Measurements from ENCODE around the gene BCAS1.

DNA sequence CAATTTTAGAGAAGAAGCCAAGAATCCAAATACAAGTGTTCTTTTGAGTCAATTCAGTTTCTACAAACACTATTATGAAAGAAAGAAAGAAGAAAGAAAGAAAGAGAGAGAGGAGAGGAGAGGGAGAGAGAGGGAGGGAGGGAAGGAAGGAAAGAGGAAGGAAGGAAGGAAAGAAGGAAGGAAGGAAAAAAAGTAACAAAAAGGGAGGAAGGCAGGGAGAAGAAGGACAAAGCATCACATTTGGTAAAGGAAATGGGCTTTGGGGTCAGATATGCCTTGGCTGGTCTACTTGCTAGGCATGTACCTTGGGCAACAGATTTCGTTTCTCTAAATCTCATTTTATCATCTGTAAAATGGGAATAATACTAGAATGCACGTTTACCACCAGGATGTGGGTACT is 49.4 kb upstream of the BCAS1 start:
- no peak for TF ChIP-seq CREB1 (IDR thresholded peaks at IDR 0.05; ENCODE audit: low read depth)
- TF ChIP-seq NFIC (IDR thresholded peaks at IDR 0.05): no peak
- TF ChIP-seq FOXM1 (IDR thresholded peaks at IDR 0.05; ENCODE audit: borderline replicate concordance, low read depth): no peak
- TF ChIP-seq YY1 (IDR thresholded peaks at IDR 0.05; ENCODE audit: low read depth): no peak
- no peak for TF ChIP-seq TAF1 (IDR thresholded peaks at IDR 0.05; ENCODE audit: low read depth)
- TF ChIP-seq, protein P1, sequence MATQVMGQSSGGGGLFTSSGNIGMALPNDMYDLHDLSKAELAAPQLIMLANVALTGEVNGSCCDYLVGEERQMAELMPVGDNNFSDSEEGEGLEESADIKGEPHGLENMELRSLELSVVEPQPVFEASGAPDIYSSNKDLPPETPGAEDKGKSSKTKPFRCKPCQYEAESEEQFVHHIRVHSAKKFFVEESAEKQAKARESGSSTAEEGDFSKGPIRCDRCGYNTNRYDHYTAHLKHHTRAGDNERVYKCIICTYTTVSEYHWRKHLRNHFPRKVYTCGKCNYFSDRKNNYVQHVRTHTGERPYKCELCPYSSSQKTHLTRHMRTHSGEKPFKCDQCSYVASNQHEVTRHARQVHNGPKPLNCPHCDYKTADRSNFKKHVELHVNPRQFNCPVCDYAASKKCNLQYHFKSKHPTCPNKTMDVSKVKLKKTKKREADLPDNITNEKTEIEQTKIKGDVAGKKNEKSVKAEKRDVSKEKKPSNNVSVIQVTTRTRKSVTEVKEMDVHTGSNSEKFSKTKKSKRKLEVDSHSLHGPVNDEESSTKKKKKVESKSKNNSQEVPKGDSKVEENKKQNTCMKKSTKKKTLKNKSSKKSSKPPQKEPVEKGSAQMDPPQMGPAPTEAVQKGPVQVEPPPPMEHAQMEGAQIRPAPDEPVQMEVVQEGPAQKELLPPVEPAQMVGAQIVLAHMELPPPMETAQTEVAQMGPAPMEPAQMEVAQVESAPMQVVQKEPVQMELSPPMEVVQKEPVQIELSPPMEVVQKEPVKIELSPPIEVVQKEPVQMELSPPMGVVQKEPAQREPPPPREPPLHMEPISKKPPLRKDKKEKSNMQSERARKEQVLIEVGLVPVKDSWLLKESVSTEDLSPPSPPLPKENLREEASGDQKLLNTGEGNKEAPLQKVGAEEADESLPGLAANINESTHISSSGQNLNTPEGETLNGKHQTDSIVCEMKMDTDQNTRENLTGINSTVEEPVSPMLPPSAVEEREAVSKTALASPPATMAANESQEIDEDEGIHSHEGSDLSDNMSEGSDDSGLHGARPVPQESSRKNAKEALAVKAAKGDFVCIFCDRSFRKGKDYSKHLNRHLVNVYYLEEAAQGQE (IDR thresholded peaks at IDR 0.05; ENCODE audit: low read depth): no peak
- no peak for TF ChIP-seq EP300 (IDR thresholded peaks at IDR 0.05; ENCODE audit: borderline replicate concordance)
- TF ChIP-seq RAD21 (IDR thresholded peaks at IDR 0.05; ENCODE audit: low read depth): no peak
- TF ChIP-seq CEBPB (IDR thresholded peaks at IDR 0.05): no peak
- TF ChIP-seq EGR1 (IDR thresholded peaks at IDR 0.05): no peak
- TF ChIP-seq, protein P2, sequence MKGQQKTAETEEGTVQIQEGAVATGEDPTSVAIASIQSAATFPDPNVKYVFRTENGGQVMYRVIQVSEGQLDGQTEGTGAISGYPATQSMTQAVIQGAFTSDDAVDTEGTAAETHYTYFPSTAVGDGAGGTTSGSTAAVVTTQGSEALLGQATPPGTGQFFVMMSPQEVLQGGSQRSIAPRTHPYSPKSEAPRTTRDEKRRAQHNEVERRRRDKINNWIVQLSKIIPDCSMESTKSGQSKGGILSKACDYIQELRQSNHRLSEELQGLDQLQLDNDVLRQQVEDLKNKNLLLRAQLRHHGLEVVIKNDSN (IDR thresholded peaks at IDR 0.05): no peak
- TF ChIP-seq TEAD4 (IDR thresholded peaks at IDR 0.05): no peak
- TF ChIP-seq, protein P3, sequence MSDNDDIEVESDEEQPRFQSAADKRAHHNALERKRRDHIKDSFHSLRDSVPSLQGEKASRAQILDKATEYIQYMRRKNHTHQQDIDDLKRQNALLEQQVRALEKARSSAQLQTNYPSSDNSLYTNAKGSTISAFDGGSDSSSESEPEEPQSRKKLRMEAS (IDR thresholded peaks at IDR 0.05): no peak
- no peak for TF ChIP-seq TCF12 (IDR thresholded peaks at IDR 0.05; ENCODE audit: low read depth)
